Fibroblast of lung (primary cell): ENCODE data around the gene CA12. TPM values are rescaled to one million over a fixed set of nuclear protein-coding genes. Genes with fewer than 3 reads are reported as not detected.

Experiments
- DNase-seq, 2 donors: peaks; one replicate each; pipeline versions ENCODE4 v3.0.0 to v3.0.0-alpha.2; 2010; ENCODE audit warnings: low read depth in 2 of 2
- H2AFZ ChIP-seq: 2 replicates; pipeline ENCODE4 v1.5.1; 2012; ENCODE audit warnings: low read length, control low read depth, inconsistent platforms
- H3K27ac ChIP-seq: 2 replicates; pipeline ENCODE4 v1.5.1; 2011; ENCODE audit warnings: low read length, control low read depth; ENCODE audit not compliant: insufficient read depth
- H3K27me3 ChIP-seq: 2 replicates; pipeline ENCODE4 v1.5.1; 2011; ENCODE audit warnings: mild to moderate bottlenecking, low read length; ENCODE audit not compliant: control insufficient read depth, insufficient read depth
- H3K36me3 ChIP-seq: 2 replicates; pipeline ENCODE4 v1.5.1; 2011; ENCODE audit warnings: low read length; ENCODE audit not compliant: control insufficient read depth, insufficient read depth
- H3K4me1 ChIP-seq: 2 replicates; pipeline ENCODE4 v1.5.1; 2011; ENCODE audit warnings: low read length; ENCODE audit not compliant: control insufficient read depth, insufficient read depth; ENCODE audit errors: extremely low read depth
- H3K4me2 ChIP-seq: 2 replicates; pipeline ENCODE4 v1.5.1; 2011; ENCODE audit warnings: low read length, control low read depth; ENCODE audit not compliant: insufficient read depth; ENCODE audit errors: extremely low read depth
- H3K4me3 ChIP-seq, 4 experiments: fragments of 200-600 bp in 1 of 4; sonication (generic) in 1 of 4; replicated peaks in 1 of 4; 2 replicates each; pipeline ENCODE4 v1.5.1; 2011 to 2016; ENCODE audit warnings: low read length in 4 of 4, low read depth in 3 of 4, mild to moderate bottlenecking in 3 of 4, control low read depth in 2 of 4, inconsistent platforms in 1 of 4, mixed read lengths in 1 of 4; ENCODE audit not compliant: insufficient read depth in 1 of 4; ENCODE audit errors: control extremely low read depth in 1 of 4
- H3K79me2 ChIP-seq: 2 replicates; pipeline ENCODE4 v1.5.1; 2012; ENCODE audit warnings: mild to moderate bottlenecking, low read length, inconsistent platforms; ENCODE audit not compliant: control insufficient read depth, insufficient read depth
- H3K9ac ChIP-seq: 2 replicates; pipeline ENCODE4 v1.5.1; 2011; ENCODE audit warnings: mild to moderate bottlenecking, low read length, control low read depth; ENCODE audit not compliant: insufficient read depth
- H3K9me3 ChIP-seq: 2 replicates; pipeline ENCODE4 v1.5.1; 2012; ENCODE audit warnings: low read depth, low read length; ENCODE audit not compliant: control insufficient read depth, insufficient read depth
- H4K20me1 ChIP-seq: 2 replicates; pipeline ENCODE4 v1.5.1; 2011; ENCODE audit warnings: low read length; ENCODE audit not compliant: control insufficient read depth, insufficient read depth; ENCODE audit errors: extremely low read depth
- CTCF ChIP-seq, 2 donors: IDR thresholded peaks in 1 of 2; conservative IDR thresholded peaks in 1 of 2; 1 replicate in 1 of 2; 2 replicates in 1 of 2; pipeline ENCODE4 v1.5.1; 2011 to 2012; ENCODE audit warnings: low read length in 2 of 2, control low read depth in 1 of 2, inconsistent platforms in 1 of 2, low read depth in 1 of 2, mild to moderate bottlenecking in 1 of 2
- EZH2 ChIP-seq: IDR thresholded peaks from 2 replicates; pipeline ENCODE4 v1.5.1; 2012; ENCODE audit warnings: low read length, control low read depth, mild to moderate bottlenecking; ENCODE audit errors: missing control alignments
- polyA plus RNA-seq, 2 donors: library from polyadenylated mRNA; depleted of rRNA in 1 of 2; stranded (reverse) in 1 of 2; unstranded in 1 of 2; fragments of >200 nt; gene quantifications; 2 replicates each; pipeline ENCODE4 v1.2.1, GENCODE V29; 2011 to 2012; ENCODE audit warnings: missing spikeins in 1 of 2
- total RNA-seq: library from RNA; depleted of rRNA; stranded (reverse); fragments of >200 nt; gene quantifications from 2 replicates; pipeline ENCODE4 v1.2.1, GENCODE V29; 2014

The CA12 gene
- total and polyA plus RNA-seq, 2 donors (not counting 1 experiment from before 2014, with no cell fraction given): 30.6 to 48.4 TPM

- TF ChIP-seq CTCF (conservative IDR thresholded peaks at IDR 0.05 in 1 of 2, IDR thresholded peaks at IDR 0.05 in 1 of 2; ENCODE audit: low read depth in 1 of 2, low read length in 2 of 2) (no peak), EZH2 (no peak)
- Histone ChIP-seq H4K20me1 (no peaks in the 10 kb centered on the region), H3K9ac (no peak overlapping the region), H3K4me1 (no peaks in the 10 kb centered on the region), H3K79me2 (no peaks in the 10 kb centered on the region), H3K36me3 (no peaks in the 10 kb centered on the region), H3K4me2 (no peak overlapping the region), H3K27me3 (no peaks in the 10 kb centered on the region), H3K4me3 (no peak overlapping the region), H3K27ac (no peak overlapping the region), H3K9me3 (no peaks in the 10 kb centered on the region), H2AFZ (no peak overlapping the region)
- DNase-seq: no peak
These were observed 10.8 kb upstream of the CA12 start for GRCh38 chr15:63392361-63393009.

DNA sequence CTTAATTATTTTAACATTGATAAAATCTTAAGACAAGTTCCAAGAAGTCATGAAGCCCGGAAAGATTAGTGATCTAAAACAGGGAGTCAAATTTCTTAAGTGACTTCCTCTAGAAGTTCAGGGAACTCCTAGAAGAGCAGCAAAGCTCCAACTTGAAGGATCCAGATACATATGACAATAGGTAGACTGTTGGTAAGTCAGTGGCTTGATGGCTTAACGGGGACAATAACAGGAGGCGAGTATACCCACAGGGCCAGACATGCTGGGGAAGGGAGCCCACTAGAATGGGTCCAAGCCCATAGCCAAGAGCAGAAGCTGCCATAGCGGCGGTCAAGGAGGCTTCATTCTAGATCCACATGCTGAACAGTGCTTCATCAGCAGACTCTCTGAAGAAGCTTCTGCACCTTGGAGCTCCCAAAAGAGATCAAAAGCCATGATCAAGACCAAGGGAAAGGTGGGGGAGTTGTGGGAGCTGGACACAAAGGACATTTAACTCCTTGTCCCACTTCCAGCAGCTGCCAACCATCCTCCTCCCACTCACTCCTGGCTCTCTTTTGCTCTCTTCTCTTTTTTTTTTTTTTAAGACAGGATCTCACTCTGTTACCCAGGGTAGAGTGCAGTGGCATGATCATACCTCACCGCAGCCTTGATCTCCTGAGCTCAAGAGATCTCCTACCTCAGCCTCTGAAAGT, 10.2 kb upstream of the CA12 start:
- H3K79me2 ChIP-seq: no peaks in the 10 kb centered on the region
- TF ChIP-seq CTCF (conservative IDR thresholded peaks at IDR 0.05 in 1 of 2, IDR thresholded peaks at IDR 0.05 in 1 of 2; ENCODE audit: low read depth in 1 of 2, low read length in 2 of 2) (no peak), EZH2 (no peak)
- H3K4me2 ChIP-seq: no peak overlapping the region

DNA sequence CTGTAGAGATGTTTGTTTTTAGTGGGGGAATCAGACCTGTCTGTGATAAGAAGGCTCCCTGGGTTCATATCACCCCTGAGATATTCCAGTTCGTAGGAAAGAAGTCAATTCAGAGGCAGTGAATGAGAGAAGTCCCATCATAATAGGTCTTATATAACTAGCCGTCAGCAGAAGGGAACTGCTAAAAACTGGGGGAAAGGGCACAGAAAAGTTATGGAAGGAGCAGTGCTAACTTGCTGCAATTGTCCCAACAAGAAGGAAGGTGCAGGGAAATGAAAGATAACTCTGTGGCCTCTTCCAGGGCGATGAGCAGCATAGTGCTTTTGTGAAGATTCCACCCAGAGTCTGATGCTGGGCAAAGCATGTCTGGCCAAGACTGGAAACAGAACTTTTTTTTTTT, 9.0 kb upstream of the CA12 start:
- TF ChIP-seq EZH2 (no peak), CTCF (conservative IDR thresholded peaks at IDR 0.05 in 1 of 2, IDR thresholded peaks at IDR 0.05 in 1 of 2; ENCODE audit: low read depth in 1 of 2, low read length in 2 of 2) (no peak)
- no peak for DNase-seq
- H3K4me3 ChIP-seq: no peak overlapping the region
- no peaks in the 10 kb centered on the region for H3K4me1 ChIP-seq
- H3K9me3 ChIP-seq: no peaks in the 10 kb centered on the region
- no peak overlapping the region for H2AFZ ChIP-seq
- H3K9ac ChIP-seq: no peak overlapping the region
- no peak overlapping the region for H3K4me2 ChIP-seq
- no peaks in the 10 kb centered on the region for H3K79me2 ChIP-seq
- no peaks in the 10 kb centered on the region for H3K27me3 ChIP-seq
- no peaks in the 10 kb centered on the region for H4K20me1 ChIP-seq
- no peak overlapping the region for H3K27ac ChIP-seq
- no peaks in the 10 kb centered on the region for H3K36me3 ChIP-seq

More for the DNA sequence above, 10.2 kb upstream of the CA12 start:
- H3K36me3 ChIP-seq: no peaks in the 10 kb centered on the region
- H3K4me3 ChIP-seq: no peak overlapping the region
- no peaks in the 10 kb centered on the region for H4K20me1 ChIP-seq
- no peak overlapping the region for H3K9ac ChIP-seq
- no peak overlapping the region for H2AFZ ChIP-seq
- no peaks in the 10 kb centered on the region for H3K9me3 ChIP-seq
- no peak for DNase-seq
- H3K4me1 ChIP-seq: no peaks in the 10 kb centered on the region
- H3K27me3 ChIP-seq: no peaks in the 10 kb centered on the region
- no peak overlapping the region for H3K27ac ChIP-seq
